ENCODE measurements around the gene DOCK4.

- TF ChIP-seq, protein P1, sequence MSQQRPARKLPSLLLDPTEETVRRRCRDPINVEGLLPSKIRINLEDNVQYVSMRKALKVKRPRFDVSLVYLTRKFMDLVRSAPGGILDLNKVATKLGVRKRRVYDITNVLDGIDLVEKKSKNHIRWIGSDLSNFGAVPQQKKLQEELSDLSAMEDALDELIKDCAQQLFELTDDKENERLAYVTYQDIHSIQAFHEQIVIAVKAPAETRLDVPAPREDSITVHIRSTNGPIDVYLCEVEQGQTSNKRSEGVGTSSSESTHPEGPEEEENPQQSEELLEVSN (IDR thresholded peaks at IDR 0.05; ENCODE audit: borderline replicate concordance, low read depth), result no peak
- TF ChIP-seq MYC (IDR thresholded peaks at IDR 0.05; ENCODE audit: borderline replicate concordance, low read length), result no peak
- TF ChIP-seq JUNB (IDR thresholded peaks at IDR 0.05), result no peak
- TF ChIP-seq, protein P2, sequence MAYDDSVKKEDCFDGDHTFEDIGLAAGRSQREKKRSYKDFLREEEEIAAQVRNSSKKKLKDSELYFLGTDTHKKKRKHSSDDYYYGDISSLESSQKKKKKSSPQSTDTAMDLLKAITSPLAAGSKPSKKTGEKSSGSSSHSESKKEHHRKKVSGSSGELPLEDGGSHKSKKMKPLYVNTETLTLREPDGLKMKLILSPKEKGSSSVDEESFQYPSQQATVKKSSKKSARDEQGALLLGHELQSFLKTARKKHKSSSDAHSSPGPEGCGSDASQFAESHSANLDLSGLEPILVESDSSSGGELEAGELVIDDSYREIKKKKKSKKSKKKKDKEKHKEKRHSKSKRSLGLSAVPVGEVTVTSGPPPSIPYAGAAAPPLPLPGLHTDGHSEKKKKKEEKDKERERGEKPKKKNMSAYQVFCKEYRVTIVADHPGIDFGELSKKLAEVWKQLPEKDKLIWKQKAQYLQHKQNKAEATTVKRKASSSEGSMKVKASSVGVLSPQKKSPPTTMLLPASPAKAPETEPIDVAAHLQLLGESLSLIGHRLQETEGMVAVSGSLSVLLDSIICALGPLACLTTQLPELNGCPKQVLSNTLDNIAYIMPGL (CRISPR knock-in tag; IDR thresholded peaks at IDR 0.05; ENCODE audit: borderline replicate concordance), result no peak
- no peak for TF ChIP-seq HDAC2 (IDR thresholded peaks at IDR 0.05)
- TF ChIP-seq POLR2A (IDR thresholded peaks at IDR 0.05; ENCODE audit: low read length), result no peak
These were observed 318.5 kb downstream of the DOCK4 start for GRCh38 chr7:111887734-111888133.
